Measurements from ENCODE around the gene GNAS.
"Not testable (repeated sequence)": the region's sequence is repeated elsewhere in the genome, so short reads cannot be mapped to it uniquely, and the experiment has no call there.

Gene GNAS

GRCh38 chr20:58816051-58816450, 36.5 kb upstream of the GNAS start:
- DNase-seq (ENCODE audit: insufficient read length, low spot score) (no peak), FAIRE-seq (no peak)
- TF ChIP-seq POU2F2 (IDR thresholded peaks at IDR 0.05; ENCODE audit: low read depth, low read length) (no peak), PAX5 (IDR thresholded peaks at IDR 0.05; ENCODE audit: insufficient read depth, low read length, severe bottlenecking) (no peak), TAF1 (IDR thresholded peaks at IDR 0.05; ENCODE audit: low read depth, low read length) (no peak), POLR2A (IDR thresholded peaks at IDR 0.05; ENCODE audit: low read depth, low read length) (no peak), POLR2AphosphoS5 (IDR thresholded peaks at IDR 0.05; ENCODE audit: low read depth, low read length) (no peak), SPI1 (IDR thresholded peaks at IDR 0.05; ENCODE audit: low read depth, low read length) (no peak)

DNA sequence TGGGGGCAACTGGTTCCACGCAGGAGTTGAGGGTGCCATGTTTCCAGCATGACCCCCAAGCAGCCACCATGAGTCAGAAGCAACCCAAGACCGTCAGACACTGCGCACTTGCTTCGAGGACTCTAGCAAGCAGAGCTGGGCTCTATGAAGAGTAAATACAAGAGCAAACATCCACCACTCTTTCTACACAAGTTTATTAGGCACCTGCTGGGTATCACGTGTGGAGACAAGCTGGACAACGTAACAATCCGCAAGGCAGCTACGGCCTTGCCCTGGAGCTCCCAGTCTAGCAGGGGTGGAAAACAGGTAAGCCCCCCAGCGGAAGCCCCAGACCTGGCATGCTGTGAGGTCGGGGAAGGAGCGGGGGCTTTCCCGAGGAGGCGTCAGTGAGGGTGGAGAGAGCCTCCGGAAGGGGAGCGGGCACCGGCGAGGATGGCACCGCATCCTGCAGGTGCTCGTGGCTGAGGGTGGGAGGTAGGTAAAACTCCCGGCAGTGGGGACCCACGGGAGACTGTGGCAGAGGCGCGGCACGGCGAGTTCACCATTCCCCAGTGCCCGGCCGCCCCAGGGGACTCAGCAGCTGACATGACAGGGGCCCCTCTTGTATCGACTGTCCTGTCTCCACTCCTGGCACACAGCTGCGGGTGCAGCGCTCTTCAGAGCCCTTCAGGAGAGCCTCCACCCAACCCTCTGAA, 35.4 kb upstream of the GNAS start:
- no peak for FAIRE-seq
- TF ChIP-seq TAF1 (IDR thresholded peaks at IDR 0.05; ENCODE audit: low read depth, low read length) = no peak
- TF ChIP-seq PAX5 (IDR thresholded peaks at IDR 0.05; ENCODE audit: insufficient read depth, low read length, severe bottlenecking) = no peak
- TF ChIP-seq SPI1 (IDR thresholded peaks at IDR 0.05; ENCODE audit: low read depth, low read length) = no peak
- no peak for TF ChIP-seq POU2F2 (IDR thresholded peaks at IDR 0.05; ENCODE audit: low read depth, low read length)
- TF ChIP-seq POLR2AphosphoS5 (IDR thresholded peaks at IDR 0.05; ENCODE audit: low read depth, low read length) = no peak
- TF ChIP-seq POLR2A (IDR thresholded peaks at IDR 0.05; ENCODE audit: low read depth, low read length) = no peak
- no peak for DNase-seq (ENCODE audit: insufficient read length, low spot score)

DNA sequence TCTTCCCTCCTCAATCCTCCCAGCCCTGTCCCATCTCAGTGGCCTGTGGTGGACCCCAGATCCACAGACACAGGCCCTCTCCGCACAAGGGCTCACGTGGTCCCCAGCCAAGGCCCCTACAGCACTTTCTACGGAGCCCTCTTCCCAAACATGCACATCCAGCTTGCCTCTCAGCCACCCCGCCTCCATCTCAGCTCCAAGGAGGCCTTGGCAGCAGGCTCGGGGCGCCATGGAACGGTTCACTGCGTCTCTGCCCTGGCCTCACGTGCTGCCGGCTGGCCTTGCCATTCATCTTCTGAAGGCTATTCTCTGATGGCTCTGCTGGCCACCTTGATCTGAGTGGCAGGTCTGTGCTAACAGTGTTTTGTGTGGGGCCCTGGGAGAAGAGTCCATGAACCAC, 34.8 kb upstream of the GNAS start:
- TF ChIP-seq PAX5 (IDR thresholded peaks at IDR 0.05; ENCODE audit: insufficient read depth, low read length, severe bottlenecking) (no peak), POLR2A (IDR thresholded peaks at IDR 0.05; ENCODE audit: low read depth, low read length) (no peak), TAF1 (IDR thresholded peaks at IDR 0.05; ENCODE audit: low read depth, low read length) (no peak), POLR2AphosphoS5 (IDR thresholded peaks at IDR 0.05; ENCODE audit: low read depth, low read length) (no peak), POU2F2 (IDR thresholded peaks at IDR 0.05; ENCODE audit: low read depth, low read length) (no peak)
- DNase-seq (ENCODE audit: insufficient read length, low spot score) (no peak), FAIRE-seq (no peak)

DNA sequence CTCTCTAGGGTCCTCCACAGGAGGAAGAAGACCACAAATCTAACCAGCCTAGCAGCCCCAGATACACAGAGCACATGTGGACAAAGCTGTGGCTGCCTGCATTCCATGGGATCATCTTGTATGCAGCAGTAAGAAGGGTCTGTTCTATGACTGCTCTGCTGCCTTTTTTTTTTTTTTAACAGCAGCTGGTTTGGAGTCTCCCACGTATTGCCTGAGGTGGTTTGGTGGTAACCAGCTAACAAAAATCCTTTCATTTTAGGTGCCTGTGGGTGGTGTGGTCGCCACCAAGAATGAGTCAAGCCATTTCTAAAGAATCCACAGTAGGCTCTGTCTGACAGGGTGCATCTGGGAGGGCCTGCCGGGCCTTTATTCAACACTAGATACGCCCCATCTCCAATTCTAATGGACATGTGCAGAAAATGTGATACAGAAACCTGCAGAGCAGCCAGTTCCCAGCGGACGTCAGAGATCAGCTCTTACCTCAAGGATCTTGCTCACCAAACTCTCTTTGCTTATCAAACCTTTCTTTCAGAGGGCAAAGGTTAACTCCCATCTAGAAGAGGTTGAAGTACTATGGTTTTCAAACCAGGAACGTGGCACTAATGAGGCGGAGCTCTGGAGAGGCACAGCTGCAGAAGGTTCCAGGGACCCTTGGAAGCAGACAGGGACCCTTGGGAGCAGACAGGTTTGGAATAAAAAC, 33.8 kb upstream of the GNAS start:
- DNase-seq (ENCODE audit: insufficient read length, low spot score) = no peak
- no peak for FAIRE-seq
- TF ChIP-seq PAX5 (IDR thresholded peaks at IDR 0.05; ENCODE audit: insufficient read depth, low read length, severe bottlenecking) (no peak), POU2F2 (IDR thresholded peaks at IDR 0.05; ENCODE audit: low read depth, low read length) (no peak), SPI1 (IDR thresholded peaks at IDR 0.05; ENCODE audit: low read depth, low read length) (no peak), POLR2A (IDR thresholded peaks at IDR 0.05; ENCODE audit: low read depth, low read length) (no peak), TAF1 (IDR thresholded peaks at IDR 0.05; ENCODE audit: low read depth, low read length) (no peak), POLR2AphosphoS5 (IDR thresholded peaks at IDR 0.05; ENCODE audit: low read depth, low read length) (no peak)

DNA sequence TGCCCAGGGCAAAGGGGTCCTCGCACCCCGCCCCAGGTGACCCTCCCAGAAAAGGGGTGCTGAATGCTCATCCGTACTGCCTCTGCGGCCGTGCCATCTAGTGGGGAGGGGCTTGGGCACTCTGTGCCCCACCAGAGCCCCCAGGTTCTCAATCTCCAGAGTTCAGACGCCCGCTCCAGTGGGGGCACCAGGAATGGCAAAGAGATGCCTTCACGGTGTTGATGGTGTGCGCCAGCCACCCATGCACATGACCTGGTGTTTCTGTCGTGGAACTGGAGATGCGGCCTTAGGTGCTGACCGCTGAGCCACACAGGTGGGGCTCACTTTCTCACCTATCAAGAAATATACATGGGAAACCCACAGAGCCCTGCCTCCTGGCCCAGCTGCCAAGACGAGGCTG, 32.6 kb upstream of the GNAS start:
- FAIRE-seq (no peak), DNase-seq (ENCODE audit: insufficient read length, low spot score) (no peak)
- TF ChIP-seq TAF1 (IDR thresholded peaks at IDR 0.05; ENCODE audit: low read depth, low read length) = no peak
- no peak for TF ChIP-seq POLR2A (IDR thresholded peaks at IDR 0.05; ENCODE audit: low read depth, low read length)
- TF ChIP-seq SPI1 (IDR thresholded peaks at IDR 0.05; ENCODE audit: low read depth, low read length) = no peak
- TF ChIP-seq POLR2AphosphoS5 (IDR thresholded peaks at IDR 0.05; ENCODE audit: low read depth, low read length) = no peak
- TF ChIP-seq POU2F2 (IDR thresholded peaks at IDR 0.05; ENCODE audit: low read depth, low read length) = no peak
- no peak for TF ChIP-seq PAX5 (IDR thresholded peaks at IDR 0.05; ENCODE audit: insufficient read depth, low read length, severe bottlenecking)

- DNase-seq (ENCODE audit: insufficient read length, low spot score); FAIRE-seq: not testable (repeated sequence)
These were observed 32.0 kb upstream of the GNAS start for GRCh38 chr20:58820515-58820914.

GRCh38 chr20:58822149-58822548, 30.4 kb upstream of the GNAS start:
- no peak for DNase-seq (ENCODE audit: insufficient read length, low spot score)
- TF ChIP-seq TAF1 (IDR thresholded peaks at IDR 0.05; ENCODE audit: low read depth, low read length) (no peak), POU2F2 (IDR thresholded peaks at IDR 0.05; ENCODE audit: low read depth, low read length) (no peak), POLR2A (IDR thresholded peaks at IDR 0.05; ENCODE audit: low read depth, low read length) (no peak)
- no peak for FAIRE-seq

DNA sequence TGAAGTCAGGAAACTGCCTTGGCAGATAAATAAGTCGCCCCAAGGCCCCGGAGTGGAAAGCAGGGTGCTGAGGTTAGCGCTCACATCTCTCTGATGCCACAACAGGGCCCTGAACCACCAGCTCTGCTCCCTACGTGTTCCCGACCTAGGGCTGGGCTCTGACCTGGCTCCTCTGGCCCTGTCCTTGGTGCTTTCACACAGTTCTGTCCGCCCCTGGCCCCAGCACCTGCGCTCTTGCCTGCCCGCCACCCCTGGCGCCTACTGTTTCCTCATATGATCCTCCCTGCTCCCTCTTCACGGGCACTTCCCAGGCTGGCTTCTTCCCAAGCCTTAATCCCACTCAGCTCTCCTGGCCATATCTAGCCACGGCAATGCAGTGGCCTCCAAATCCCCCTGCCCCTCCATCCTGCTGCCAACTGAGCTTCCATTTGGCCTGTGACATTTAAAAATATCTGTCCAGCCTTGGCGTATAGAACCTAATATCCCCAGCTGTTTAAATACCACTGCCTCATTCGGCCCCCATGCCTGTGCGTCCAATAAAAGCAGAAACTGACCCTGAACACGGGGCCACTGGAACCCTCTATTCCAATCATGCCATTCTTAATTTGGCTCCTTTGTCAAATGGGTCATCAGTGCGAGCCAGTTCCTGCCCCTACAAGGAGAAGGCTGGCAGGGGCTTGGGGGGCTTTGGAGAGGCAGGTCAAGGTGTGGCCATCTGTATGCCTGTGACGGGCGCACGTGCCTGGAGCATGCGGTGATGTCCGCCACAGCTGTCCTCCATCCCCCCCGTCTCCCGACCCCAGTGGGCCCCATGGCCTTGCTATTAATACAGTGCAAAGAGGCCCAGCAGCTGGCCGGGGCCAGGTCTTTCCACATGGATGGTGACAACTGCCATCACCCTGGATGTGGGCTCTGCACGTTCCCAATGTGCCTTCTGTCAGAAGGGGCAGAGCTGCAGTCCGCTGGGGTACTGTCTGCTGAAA, 29.5 kb upstream of the GNAS start:
- no peak for FAIRE-seq
- TF ChIP-seq PAX5 (IDR thresholded peaks at IDR 0.05; ENCODE audit: insufficient read depth, low read length, severe bottlenecking) (no peak), TAF1 (IDR thresholded peaks at IDR 0.05; ENCODE audit: low read depth, low read length) (no peak), POLR2A (IDR thresholded peaks at IDR 0.05; ENCODE audit: low read depth, low read length) (no peak), POU2F2 (IDR thresholded peaks at IDR 0.05; ENCODE audit: low read depth, low read length) (no peak), POLR2AphosphoS5 (IDR thresholded peaks at IDR 0.05; ENCODE audit: low read depth, low read length) (no peak), SPI1 (IDR thresholded peaks at IDR 0.05; ENCODE audit: low read depth, low read length) (no peak)

DNA sequence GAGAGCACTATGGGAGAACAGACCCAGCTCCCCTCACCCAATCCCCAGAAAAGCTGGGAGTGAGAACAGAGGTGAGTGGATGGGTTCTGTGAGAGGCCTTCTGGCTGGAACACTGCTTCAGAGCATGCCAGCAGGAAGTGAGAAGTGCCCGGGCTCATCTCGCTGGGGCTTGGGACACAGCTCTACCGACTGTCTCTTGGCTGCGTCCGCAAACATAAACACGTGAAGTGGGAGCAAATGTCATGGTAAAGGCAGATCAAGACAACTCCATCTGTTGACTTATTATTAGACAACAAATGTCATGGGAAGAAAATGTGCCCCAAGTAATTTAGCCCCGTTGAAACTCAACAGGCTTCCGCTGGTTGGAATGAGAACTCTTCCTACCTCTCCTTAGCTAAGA, 27.7 kb upstream of the GNAS start:
- TF ChIP-seq PAX5 (IDR thresholded peaks at IDR 0.05; ENCODE audit: insufficient read depth, low read length, severe bottlenecking) (no peak), SPI1 (IDR thresholded peaks at IDR 0.05; ENCODE audit: low read depth, low read length) (no peak), POLR2A (IDR thresholded peaks at IDR 0.05; ENCODE audit: low read depth, low read length) (no peak), POU2F2 (IDR thresholded peaks at IDR 0.05; ENCODE audit: low read depth, low read length) (no peak), POLR2AphosphoS5 (IDR thresholded peaks at IDR 0.05; ENCODE audit: low read depth, low read length) (no peak), TAF1 (IDR thresholded peaks at IDR 0.05; ENCODE audit: low read depth, low read length) (no peak)
- no peak for FAIRE-seq

More for the DNA sequence above, 29.5 kb upstream of the GNAS start:
- DNase-seq (ENCODE audit: insufficient read length, low spot score) = no peak

More for the DNA sequence above, 27.7 kb upstream of the GNAS start:
- DNase-seq (ENCODE audit: insufficient read length, low spot score) = no peak

All from GM12891 (cell line).